Measurements from ENCODE around the gene BFSP2. TPM values are rescaled to one million over a fixed set of nuclear protein-coding genes. Genes with fewer than 3 reads are reported as not detected.
A peak's percentile ranks its signal among the peaks of the same experiment; 100 is the strongest.

BFSP2 gene
- total and polyA plus RNA-seq, 2 donors (not counting 1 experiment from before 2014, with no cell fraction given): 0.60 to 1.6 TPM

- ATAC-seq (ENCODE audit: low read depth) (no peak), DNase-seq (no peak)
- no peaks in the 10 kb centered on the region for H3K9me3 Mint-ChIP-seq (ENCODE audit: insufficient read depth)
- no peaks in the 10 kb centered on the region for H4K20me1 ChIP-seq (ENCODE audit: control insufficient read depth, insufficient read depth, low read length, poor library complexity, severe bottlenecking)
- no peak overlapping the region for H2AFZ ChIP-seq (ENCODE audit: insufficient read depth, low read depth, low read length, poor library complexity, severe bottlenecking)
- H3K9ac ChIP-seq (ENCODE audit: low read length): no peak overlapping the region
- peaks cover 65% of the 10 kb centered on the region for H3K4me1 Mint-ChIP-seq
- no peaks in the 10 kb centered on the region for H3K79me2 ChIP-seq (ENCODE audit: control insufficient read depth, insufficient read depth, low read length)
- no peak overlapping the region for H3K27ac ChIP-seq (ENCODE audit: low read length in 2 of 2)
- H3K4me3 Mint-ChIP-seq: no peak overlapping the region
- peaks cover 0 to 4% (median 0%) of the 10 kb centered on the region in 4 experiments for H3K27me3 ChIP-seq (replicated peaks in 1 of 4; ENCODE audit: control extremely low read depth in 1 of 4, control insufficient read depth in 3 of 4, insufficient read depth in 4 of 4, low read length in 3 of 4)
- peaks cover 52 to 58% of the 10 kb centered on the region in 2 donors for H3K4me1 ChIP-seq (ENCODE audit: control insufficient read depth in 2 of 2, insufficient read depth in 2 of 2, low read length in 2 of 2)
- no peaks in the 10 kb centered on the region for H3K36me3 ChIP-seq (replicated peaks in 1 of 2; ENCODE audit: control extremely low read depth in 1 of 2, control insufficient read depth in 1 of 2, extremely low read depth in 1 of 2, insufficient read depth in 2 of 2, low read length in 1 of 2)
- no peak overlapping the region for H3K4me3 ChIP-seq (ENCODE audit: control extremely low read depth in 1 of 5, extremely low read depth in 1 of 5, insufficient read depth in 1 of 5, low read depth in 2 of 5, low read length in 4 of 5)
- no peak overlapping the region for H3K4me2 ChIP-seq (replicated peaks; ENCODE audit: low read depth, low read length, poor library complexity, severe bottlenecking)
- no peaks in the 10 kb centered on the region for H3K9me3 ChIP-seq (ENCODE audit: control extremely low read depth in 1 of 3, control insufficient read depth in 2 of 3, insufficient read depth in 1 of 3, low read length in 2 of 3)
- intact Hi-C loops (cut with micrococcal nuclease): loop anchor here (5.0 to 10.0 kb wide), 3 partner anchors 177 to 360 kb away; partner anchors contain the start of genes SRPRB and TOPBP1
- no peak for TF ChIP-seq EZH2 (IDR thresholded peaks at IDR 0.05; ENCODE audit: borderline replicate concordance, insufficient read depth, low read depth, low read length, poor library complexity, severe bottlenecking)
- TF ChIP-seq CTCF (IDR thresholded peaks at IDR 0.05): no peak
- 85% methylated on average over 2 of the region's 2 CpGs for WGBS (ENCODE audit: insufficient coverage)
- no peaks in the 10 kb centered on the region for H3K27me3 Mint-ChIP-seq
- no peak overlapping the region for H3K27ac Mint-ChIP-seq
- POLR2A ChIA-PET: no interaction called here
- CTCF ChIA-PET: no interaction called here
These were observed 45.3 kb downstream of the BFSP2 start for GRCh38 chr3:133445108-133445507.

GRCh38 chr3:133447750-133448477, 48.1 kb downstream of the BFSP2 start:
- ChIA-PET POLR2A (interaction anchor here (0.7 to 2.8 kb wide), 4 partner anchors 12 to 126 kb away, joined by 3 to 18 read pairs (median 4); partner anchors contain the start of gene CDV3), CTCF (interaction anchor here (1.0 to 7.5 kb wide), 12 partner anchors 9 to 131 kb away, joined by 3 to 62 read pairs (median 10); partner anchors contain the start of gene CDV3)
- Mint-ChIP-seq H3K27ac (peak overlapping the region; percentile 90), H3K4me1 (peaks cover 56% of the 10 kb centered on the region), H3K4me3 (peak overlapping the region; percentile 80), H3K9me3 (ENCODE audit: insufficient read depth) (no peaks in the 10 kb centered on the region), H3K27me3 (no peaks in the 10 kb centered on the region)
- Histone ChIP-seq H3K79me2 (ENCODE audit: control insufficient read depth, insufficient read depth, low read length) (no peaks in the 10 kb centered on the region), H3K9me3 (ENCODE audit: control extremely low read depth in 1 of 3, control insufficient read depth in 2 of 3, insufficient read depth in 1 of 3, low read length in 2 of 3) (no peaks in the 10 kb centered on the region), H3K4me2 (replicated peaks; ENCODE audit: low read depth, low read length, poor library complexity, severe bottlenecking) (peak overlapping the region; percentile 69), H3K9ac (ENCODE audit: low read length) (peak overlapping the region; percentile 35), H3K4me3 (ENCODE audit: control extremely low read depth in 1 of 5, extremely low read depth in 1 of 5, insufficient read depth in 1 of 5, low read depth in 2 of 5, low read length in 4 of 5) (peak overlapping the region in 3 of 5 experiments; percentile 7 to 36 (median 30)), H3K27ac (ENCODE audit: low read length in 2 of 2) (peak overlapping the region; percentile 2 to 52), H3K4me1 (ENCODE audit: control insufficient read depth in 2 of 2, insufficient read depth in 2 of 2, low read length in 2 of 2) (peaks cover 39 to 44% of the 10 kb centered on the region in 2 donors), H4K20me1 (ENCODE audit: control insufficient read depth, insufficient read depth, low read length, poor library complexity, severe bottlenecking) (no peaks in the 10 kb centered on the region), H3K36me3 (replicated peaks in 1 of 2; ENCODE audit: control extremely low read depth in 1 of 2, control insufficient read depth in 1 of 2, extremely low read depth in 1 of 2, insufficient read depth in 2 of 2, low read length in 1 of 2) (no peaks in the 10 kb centered on the region), H3K27me3 (replicated peaks in 1 of 4; ENCODE audit: control extremely low read depth in 1 of 4, control insufficient read depth in 3 of 4, insufficient read depth in 4 of 4, low read length in 3 of 4) (peaks cover 0 to 5% (median 2%) of the 10 kb centered on the region in 4 experiments), H2AFZ (ENCODE audit: insufficient read depth, low read depth, low read length, poor library complexity, severe bottlenecking) (no peak overlapping the region)
- no peak for TF ChIP-seq CTCF (IDR thresholded peaks at IDR 0.05)
- TF ChIP-seq EZH2 (IDR thresholded peaks at IDR 0.05; ENCODE audit: borderline replicate concordance, insufficient read depth, low read depth, low read length, poor library complexity, severe bottlenecking): no peak
- ATAC-seq (ENCODE audit: low read depth): peak; percentile 55
- WGBS (ENCODE audit: insufficient coverage): 64% methylated on average over 4 of the region's 4 CpGs
- intact Hi-C loops (cut with micrococcal nuclease): loop anchor here (1.0 to 10.0 kb wide), 8 partner anchors 18 to 357 kb away; partner anchors contain the start of genes CDV3, SRPRB and TOPBP1
- DNase-seq: peak; percentile 68
